IMR-90 (cell line): ENCODE data around the gene PCSK1N.

Source experiments
- CHD1 ChIP-seq: IDR thresholded peaks from 2 replicates; pipeline ENCODE4 v1.6.1; 2012; ENCODE audit warnings: low read depth, low read length, improper control_type of control experiment
- RFX5 ChIP-seq: IDR thresholded peaks from 2 replicates; pipeline ENCODE4 v1.8.0; 2012; ENCODE audit warnings: low read depth, mild to moderate bottlenecking, low read length, moderate library complexity
- TF ChIP-seq, protein P1 (sequence below): conservative IDR thresholded peaks from 2 replicates; pipeline ENCODE4 v1.5.1; 2012; ENCODE audit warnings: mild to moderate bottlenecking, low read depth, low read length, improper control_type of control experiment

DNA sequence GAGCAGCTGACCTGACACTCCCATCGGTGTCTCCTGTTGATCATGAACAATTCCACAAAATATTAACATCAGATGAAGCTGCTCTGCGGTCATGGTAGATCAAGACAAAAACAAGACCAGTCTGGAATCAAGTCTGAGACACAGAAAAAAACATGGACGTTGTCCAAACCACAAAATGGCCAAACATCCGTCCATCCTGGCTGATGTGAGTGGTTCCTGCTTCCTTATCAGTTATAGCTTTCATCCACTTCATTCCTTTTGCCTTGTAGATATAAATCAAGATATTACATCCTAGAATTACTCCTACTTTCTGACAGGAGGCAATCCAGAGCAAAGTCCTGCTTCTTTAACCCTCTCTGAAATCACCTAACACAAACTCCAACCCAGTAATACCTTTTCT, 28.8 kb upstream of the PCSK1N start:
- TF ChIP-seq RFX5 (no peak), CHD1 (no peak)
- TF ChIP-seq, protein P1, sequence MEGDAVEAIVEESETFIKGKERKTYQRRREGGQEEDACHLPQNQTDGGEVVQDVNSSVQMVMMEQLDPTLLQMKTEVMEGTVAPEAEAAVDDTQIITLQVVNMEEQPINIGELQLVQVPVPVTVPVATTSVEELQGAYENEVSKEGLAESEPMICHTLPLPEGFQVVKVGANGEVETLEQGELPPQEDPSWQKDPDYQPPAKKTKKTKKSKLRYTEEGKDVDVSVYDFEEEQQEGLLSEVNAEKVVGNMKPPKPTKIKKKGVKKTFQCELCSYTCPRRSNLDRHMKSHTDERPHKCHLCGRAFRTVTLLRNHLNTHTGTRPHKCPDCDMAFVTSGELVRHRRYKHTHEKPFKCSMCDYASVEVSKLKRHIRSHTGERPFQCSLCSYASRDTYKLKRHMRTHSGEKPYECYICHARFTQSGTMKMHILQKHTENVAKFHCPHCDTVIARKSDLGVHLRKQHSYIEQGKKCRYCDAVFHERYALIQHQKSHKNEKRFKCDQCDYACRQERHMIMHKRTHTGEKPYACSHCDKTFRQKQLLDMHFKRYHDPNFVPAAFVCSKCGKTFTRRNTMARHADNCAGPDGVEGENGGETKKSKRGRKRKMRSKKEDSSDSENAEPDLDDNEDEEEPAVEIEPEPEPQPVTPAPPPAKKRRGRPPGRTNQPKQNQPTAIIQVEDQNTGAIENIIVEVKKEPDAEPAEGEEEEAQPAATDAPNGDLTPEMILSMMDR: no peak
